ENCODE data around the gene HSPA12A.

DNA sequence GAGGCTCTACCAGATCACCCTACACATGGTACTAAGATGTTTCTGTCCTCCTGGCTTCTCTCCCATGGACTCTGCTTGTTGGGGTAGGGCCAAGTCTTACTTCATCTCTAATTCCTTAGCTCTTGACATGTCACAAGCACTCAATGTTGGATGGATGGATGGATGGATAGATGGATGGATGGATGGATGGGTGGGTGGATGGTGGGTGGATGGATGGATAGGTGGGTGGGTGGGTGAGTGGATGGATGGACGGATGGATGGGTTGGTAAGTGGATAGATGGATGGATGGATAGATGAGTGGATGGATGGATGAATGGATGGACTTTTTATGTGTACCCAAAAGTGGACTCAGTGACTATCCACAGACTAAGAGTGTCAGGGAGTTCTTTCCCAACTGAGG is 28.5 kb downstream of the HSPA12A start:
- TF ChIP-seq CTCF (IDR thresholded peaks at IDR 0.05) (no peak), POLR2AphosphoS5 (IDR thresholded peaks at IDR 0.05) (no peak), POLR2A (IDR thresholded peaks at IDR 0.05) (no peak)
